Smooth muscle cell (in vitro differentiated cells): ENCODE results near the gene CCDC82. TPM values are rescaled to one million over a fixed set of nuclear protein-coding genes. Genes with fewer than 3 reads are reported as not detected.

Experiments used
- DNase-seq: peaks from one replicate; lab custom pipeline; 2025; ENCODE audit not compliant: unreplicated experiment; lab: John Stamatoyannopoulos, UW
- H2AFZ ChIP-seq: fragments of 200-600 bp; sonication (generic); 2 replicates; pipeline ENCODE4 v1.6.0; 2016; ENCODE audit warnings: antibody characterized with exemption, low read depth, mild to moderate bottlenecking
- H3F3A ChIP-seq: fragments of 200-600 bp; sonication (generic); 2 replicates; pipeline ENCODE4 v1.6.0; 2017; ENCODE audit warnings: antibody characterized with exemption, low read depth
- H3K27ac ChIP-seq: fragments of 200-600 bp; sonication (generic); 2 replicates; pipeline ENCODE4 v1.5.1; 2016; ENCODE audit warnings: low read depth, mild to moderate bottlenecking
- H3K27me3 ChIP-seq: fragments of 200-600 bp; sonication (generic); 2 replicates; pipeline ENCODE4 v1.6.1; 2016; ENCODE audit warnings: low read depth, mild to moderate bottlenecking
- H3K36me3 ChIP-seq: fragments of 200-600 bp; sonication (generic); 2 replicates; pipeline ENCODE4 v1.5.1; 2016; ENCODE audit warnings: low read depth
- H3K4me1 ChIP-seq: fragments of 200-600 bp; sonication (generic); 2 replicates; pipeline ENCODE4 v1.5.1; 2016; ENCODE audit warnings: low read depth
- H3K4me2 ChIP-seq: fragments of 200-600 bp; sonication (generic); 2 replicates; pipeline ENCODE4 v1.6.0; 2016; ENCODE audit warnings: mild to moderate bottlenecking
- H3K4me3 ChIP-seq: fragments of 200-600 bp; sonication (generic); 2 replicates; pipeline ENCODE4 v1.5.1; 2016; ENCODE audit warnings: mild to moderate bottlenecking
- H3K79me2 ChIP-seq: fragments of 200-600 bp; sonication (generic); 2 replicates; pipeline ENCODE4 v1.6.0; 2016; ENCODE audit warnings: low read depth, mild to moderate bottlenecking
- H3K9ac ChIP-seq: fragments of 200-600 bp; sonication (generic); 2 replicates; pipeline ENCODE4 v1.6.0; 2016; ENCODE audit warnings: low read depth
- H3K9me3 ChIP-seq: fragments of 200-600 bp; sonication (generic); replicated peaks from 2 replicates; pipeline ENCODE4 v1.5.1; 2016; ENCODE audit warnings: low read depth
- H4K20me1 ChIP-seq: fragments of 200-600 bp; sonication (generic); 2 replicates; pipeline ENCODE4 v1.6.0; 2016; ENCODE audit warnings: low read depth
- CTCF ChIP-seq: fragments of 200-600 bp; sonication (generic); IDR thresholded peaks from 2 replicates; pipeline ENCODE4 v1.5.1; 2017; ENCODE audit warnings: borderline replicate concordance, mild to moderate bottlenecking, antibody characterized with exemption; ENCODE audit not compliant: insufficient read depth, poor library complexity, severe bottlenecking
- WGBS: methylation state at CpG from one replicate; pipeline ENCODE4 v1.1.7; 2016; ENCODE audit warnings: low lambda C conversion rate; 5-methylcytosine and 5-hydroxymethylcytosine counted together
- polyA plus RNA-seq: library from polyadenylated mRNA; unstranded; fragments of >200 nt; fragmentation: Nextera tagmentation; extraction: Ambion mirVana; gene quantifications from 2 replicates; pipeline ENCODE4 v1.2.1, GENCODE V29; 2016
- total RNA-seq: library from RNA; depleted of rRNA; stranded (reverse); fragments of >200 nt; gene quantifications from 2 replicates; pipeline ENCODE4 v1.2.3, GENCODE V29; 2014

Gene CCDC82
- total and polyA plus RNA-seq, 2 experiments from 2014 or later, result 19.8 to 32.8 TPM

DNA sequence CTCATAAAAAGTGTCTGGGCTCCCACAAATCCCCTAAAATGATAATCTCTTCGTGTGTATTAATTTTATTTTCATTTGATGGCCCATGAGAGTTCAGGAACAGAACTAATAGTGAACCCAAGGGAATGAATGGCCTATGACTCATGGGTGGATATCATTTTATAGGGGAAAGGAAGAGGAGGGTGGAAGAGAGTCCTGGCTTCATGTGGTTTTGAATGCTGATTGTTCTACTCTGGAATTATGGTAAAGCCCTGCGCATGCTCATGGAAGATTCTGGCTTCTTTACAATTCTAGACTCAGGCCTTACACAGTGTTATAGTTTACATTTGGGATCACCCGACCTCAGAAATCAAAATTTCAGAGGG, 82.0 kb downstream of the CCDC82 start:
- H3K4me1 ChIP-seq, result peaks cover 56% of the 10 kb centered on the region
- TF ChIP-seq CTCF, result no peak
- no peak for DNase-seq

GRCh38 chr11:96306933-96307775, 82.6 kb downstream of the CCDC82 start:
- H3K9ac ChIP-seq, result peak overlapping the region; percentile 98
- H3K36me3 ChIP-seq, result no peaks in the 10 kb centered on the region
- H4K20me1 ChIP-seq, result no peaks in the 10 kb centered on the region
- no peaks in the 10 kb centered on the region for H3K27me3 ChIP-seq
- peak overlapping the region; percentile 46 for H3K4me3 ChIP-seq
- WGBS, result 7% methylated on average over 10 of the region's 10 CpGs
- peaks cover 56% of the 10 kb centered on the region for H3K4me1 ChIP-seq
- peaks cover 44% of the 10 kb centered on the region for H3F3A ChIP-seq
- TF ChIP-seq CTCF, result no peak
- no peaks in the 10 kb centered on the region for H3K9me3 ChIP-seq
- H3K4me2 ChIP-seq, result peak overlapping the region; percentile 84
- peak overlapping the region; percentile 99 for H3K27ac ChIP-seq
- H2AFZ ChIP-seq, result no peak overlapping the region
- H3K79me2 ChIP-seq, result peaks cover 84% of the 10 kb centered on the region
- DNase-seq, result peak; percentile 16

More for the DNA sequence above, 82.0 kb downstream of the CCDC82 start:
- Histone ChIP-seq H3F3A (peaks cover 46% of the 10 kb centered on the region), H3K9ac (peak overlapping the region; percentile 98), H3K27ac (peak overlapping the region; percentile 99), H2AFZ (no peak overlapping the region), H3K27me3 (no peaks in the 10 kb centered on the region), H4K20me1 (no peaks in the 10 kb centered on the region), H3K4me2 (peak overlapping the region; percentile 84), H3K79me2 (peaks cover 84% of the 10 kb centered on the region), H3K9me3 (no peaks in the 10 kb centered on the region), H3K4me3 (peak overlapping the region; percentile 46), H3K36me3 (no peaks in the 10 kb centered on the region)
- 25% methylated on average over 3 of the region's 3 CpGs for WGBS

DNA sequence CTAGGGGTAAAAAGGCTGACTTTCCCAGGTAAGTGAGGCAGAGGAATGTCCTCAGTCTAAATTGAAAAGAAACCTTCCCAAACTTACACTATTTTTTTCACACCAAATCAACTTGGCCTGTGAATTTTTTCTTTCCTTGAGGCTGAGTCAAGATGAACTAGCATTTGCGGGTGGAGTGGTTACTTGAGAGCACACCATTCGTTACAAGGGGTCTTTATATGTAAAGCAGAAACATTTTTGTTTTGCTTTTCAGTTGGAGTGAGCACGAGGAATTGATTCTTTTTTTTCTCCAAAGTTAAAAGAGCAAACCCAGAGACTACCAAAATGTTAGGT, 83.1 kb downstream of the CCDC82 start:
- TF ChIP-seq CTCF, result no peak
- Histone ChIP-seq H3K4me3 (peak overlapping the region; percentile 46), H4K20me1 (no peaks in the 10 kb centered on the region), H2AFZ (no peak overlapping the region), H3K4me2 (peak overlapping the region; percentile 84), H3K79me2 (peaks cover 84% of the 10 kb centered on the region), H3K27me3 (no peaks in the 10 kb centered on the region), H3F3A (peaks cover 43% of the 10 kb centered on the region), H3K9me3 (no peaks in the 10 kb centered on the region), H3K36me3 (no peaks in the 10 kb centered on the region), H3K27ac (peak overlapping the region; percentile 99), H3K4me1 (peaks cover 56% of the 10 kb centered on the region), H3K9ac (peak overlapping the region; percentile 98)
- 21% methylated on average over 3 of the region's 3 CpGs for WGBS
- DNase-seq, result no peak

DNA sequence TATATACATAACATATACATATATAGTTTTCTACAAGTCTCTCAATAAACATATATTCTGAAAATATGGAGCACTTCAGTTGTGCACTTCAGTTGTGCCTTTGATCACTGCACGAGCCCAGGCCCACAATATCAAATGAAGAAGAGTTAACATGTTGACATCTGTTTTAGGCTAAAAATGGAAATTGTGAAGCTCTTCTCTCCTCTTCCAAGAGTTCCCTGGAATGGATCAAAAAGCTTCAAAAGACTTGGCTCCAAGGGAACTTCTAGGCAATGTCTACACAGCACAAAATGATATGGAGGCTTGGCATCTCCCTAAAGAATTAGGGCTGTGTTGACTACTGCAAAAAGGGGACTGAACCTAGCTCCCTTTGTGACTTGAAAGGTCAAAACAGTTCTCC, 83.6 kb downstream of the CCDC82 start:
- Histone ChIP-seq H3K4me1 (peaks cover 56% of the 10 kb centered on the region), H3K4me2 (peak overlapping the region; percentile 84), H3K9ac (peak overlapping the region; percentile 98), H3K27ac (peak overlapping the region; percentile 99), H3K79me2 (peaks cover 84% of the 10 kb centered on the region), H3F3A (peaks cover 43% of the 10 kb centered on the region), H3K36me3 (no peaks in the 10 kb centered on the region), H3K27me3 (no peaks in the 10 kb centered on the region), H4K20me1 (no peaks in the 10 kb centered on the region), H2AFZ (no peak overlapping the region), H3K9me3 (no peaks in the 10 kb centered on the region), H3K4me3 (peak overlapping the region; percentile 46)
- TF ChIP-seq CTCF, result no peak
- 49% methylated on average over 1 of the region's 1 CpG for WGBS
- DNase-seq, result no peak
